A673 (cell line): Measurements from ENCODE around the gene EIF1. TPM values are rescaled to one million over a fixed set of nuclear protein-coding genes. Genes with fewer than 3 reads are reported as not detected.
"Not testable (repeated sequence)": the region's sequence is repeated elsewhere in the genome, so short reads cannot be mapped to it uniquely, and the experiment has no call there.

Experiments used
- Bru-seq: library from RNA; stranded (reverse); fragments of 400-500 nt; gene quantifications from one replicate; lab custom pipeline; 2021; lab: Mats Ljungman, UMichigan
- BruChase-seq, 2 experiments: library from RNA; stranded (reverse); fragments of 400-500 nt; gene quantifications; one replicate each; lab custom pipeline; 2021; lab: Mats Ljungman, UMichigan
- BruUV-seq: library from RNA; stranded (reverse); fragments of 400-500 nt; replicated peaks from 2 replicates; lab custom pipeline; 2021; lab: Mats Ljungman, UMichigan
- CTCF ChIA-PET: fragments of 300-600 bp; sonication (Branson Sonifier 250); formaldehyde crosslinking; loops from one replicate; lab custom pipeline; 2022; ENCODE audit warnings: antibody characterized with exemption; lab: Charles Lee
- POLR2A ChIA-PET: fragments of 300-600 bp; sonication (Branson Sonifier 250); formaldehyde crosslinking; loops from one replicate; lab custom pipeline; 2022; ENCODE audit warnings: antibody characterized with exemption; ENCODE audit not compliant: low non-redundant PET; lab: Charles Lee
- DNase-seq: peaks from one replicate; pipeline ENCODE4 v3.0.0-alpha.2; 2015; ENCODE audit warnings: low spot score
- H3K27ac ChIP-seq: fragments of 200-600 bp; sonication (generic); 2 replicates; pipeline ENCODE4 v1.5.1; 2016; ENCODE audit warnings: mixed run types, low read depth, mild to moderate bottlenecking, mixed read lengths, antibody characterized with exemption, low read length; ENCODE audit not compliant: poor library complexity, severe bottlenecking
- H3K27me3 ChIP-seq: fragments of 200-600 bp; sonication (generic); replicated peaks from 2 replicates; pipeline ENCODE4 v1.6.1; 2017; ENCODE audit warnings: mixed run types, low read depth, mild to moderate bottlenecking, mixed read lengths, antibody characterized with exemption, low read length; ENCODE audit not compliant: insufficient read depth, poor library complexity
- H3K36me3 ChIP-seq: fragments of 200-600 bp; sonication (generic); 2 replicates; pipeline ENCODE4 v1.6.1; 2016; ENCODE audit warnings: mixed run types, mild to moderate bottlenecking, mixed read lengths, antibody characterized with exemption, low read length; ENCODE audit not compliant: insufficient read depth, poor library complexity, severe bottlenecking
- H3K4me1 ChIP-seq: fragments of 200-600 bp; sonication (generic); 2 replicates; pipeline ENCODE4 v1.6.1; 2017; ENCODE audit warnings: mixed run types, mild to moderate bottlenecking, mixed read lengths, antibody characterized with exemption, low read length; ENCODE audit not compliant: insufficient read depth, poor library complexity, severe bottlenecking
- H3K4me3 ChIP-seq: fragments of 200-600 bp; sonication (generic); 2 replicates; pipeline ENCODE4 v1.5.1; 2016; ENCODE audit warnings: low read depth, mixed run types, mild to moderate bottlenecking, mixed read lengths, low read length; ENCODE audit not compliant: poor library complexity, severe bottlenecking
- H3K9me3 ChIP-seq: fragments of 200-600 bp; sonication (generic); 2 replicates; pipeline ENCODE4 v1.6.1; 2016; ENCODE audit warnings: mixed run types, low read depth, mild to moderate bottlenecking, mixed read lengths, antibody characterized with exemption, low read length; ENCODE audit not compliant: poor library complexity, severe bottlenecking
- CTCF ChIP-seq: fragments of 300-800, 200-600 bp; sonication (generic); conservative IDR thresholded peaks from 2 replicates; pipeline ENCODE4 v1.5.1; 2017; ENCODE audit warnings: low read depth, mild to moderate bottlenecking, antibody characterized with exemption, low read length, moderate library complexity, mixed read lengths
- EZH2 ChIP-seq: fragments of 200-600 bp; sonication (generic); IDR thresholded peaks from 2 replicates; pipeline ENCODE4 v1.6.1; 2017; ENCODE audit warnings: borderline replicate concordance, low read depth, mild to moderate bottlenecking, mixed read lengths, antibody characterized with exemption, low read length; ENCODE audit not compliant: poor library complexity, severe bottlenecking
- intact Hi-C: fragments of 100-400 bp; cut with micrococcal nuclease; formaldehyde crosslinking; loops from one replicate; pipeline ENCODE4 v1.10.0; 2022; ENCODE audit not compliant: unreplicated experiment
- long read RNA-seq: library from polyadenylated mRNA; stranded (forward); transcript quantifications from one replicate; pipeline ENCODE4 v2.0.0, GENCODE V29; 2022
- total RNA-seq: library from RNA; stranded (reverse); gene quantifications from 2 replicates; pipeline ENCODE4 v1.2.3, GENCODE V29; 2021

EIF1 gene
- total RNA-seq, result 504 and 524 TPM in 2 replicates
- Bru-seq, nascent RNA, result percentile 99 among the genes with signal in this experiment
- percentile 100 among the genes with signal in this experiment for BruChase-seq, experiment 1, labeled RNA remaining after a 2-hour chase
- percentile 100 among the genes with signal in this experiment for BruChase-seq, experiment 2, labeled RNA remaining after a 6-hour chase
- long read RNA-seq, transcript EIF1-203 (4 exons, 2,330 nt), result major isoform, 310 of 337 reads
- long read RNA-seq, partial matches to known transcripts, result 11 of 337 reads
- long read RNA-seq, other reads (novel, unspliced or antisense), result 11 of 337 reads

- intact Hi-C loops, result no loop called here
- no TSS peak for BruUV-seq
- peak; percentile 98 for DNase-seq
Observed at GRCh38 chr17:41688641-41689496, at the start of gene EIF1. EIF1 (plus strand) TSS chr17:41688885; CDS start chr17:41689039, 154 bp downstream.

GRCh38 chr17:41638941-41639340, 49.7 kb upstream of the EIF1 start:
- Histone ChIP-seq H3K4me1 (peaks cover 15% of the 10 kb centered on the region), H3K36me3 (no peaks in the 10 kb centered on the region), H3K4me3 (no peak overlapping the region), H3K9me3 (no peaks in the 10 kb centered on the region), H3K27ac (no peak overlapping the region), H3K27me3 (no peaks in the 10 kb centered on the region)
- DNase-seq, result no peak
- intact Hi-C loops, result no loop called here
- BruUV-seq, result no TSS peak
- ChIA-PET POLR2A (interaction anchor here (0.6 kb wide), 1 partner anchor 20 kb away, joined by 4 read pairs; no protein-coding TSS in a partner anchor), CTCF (no interaction called here)
- TF ChIP-seq CTCF, result no peak

More at GRCh38 chr17:41688641-41689496, at the start of gene EIF1:
- ChIA-PET CTCF (interaction anchor here (0.7 to 1.1 kb wide), 2 partner anchors 10 to 26 kb away, joined by 5 to 7 read pairs; no protein-coding TSS in a partner anchor), POLR2A (interaction anchor here (0.6 to 1.0 kb wide), 12 partner anchors 10 to 1470 kb away, joined by 3 to 13 read pairs (median 4); partner anchors contain the start of genes SMARCE1 and WIPF2)
- Histone ChIP-seq H3K4me1 (peaks cover 13% of the 10 kb centered on the region), H3K4me3 (peak within 1 kb of the TSS; percentile 86), H3K27me3 (no peaks in the 10 kb centered on the region), H3K27ac (peak within 1 kb of the TSS; percentile 100), H3K9me3 (no peaks in the 10 kb centered on the region), H3K36me3 (peaks cover 41% of the 10 kb centered on the region)
- TF ChIP-seq EZH2, result no peak

- peaks cover 10% of the 10 kb centered on the region for H3K4me1 ChIP-seq
- H3K36me3 ChIP-seq, result no peaks in the 10 kb centered on the region
- no TSS peak for BruUV-seq
- no peaks in the 10 kb centered on the region for H3K9me3 ChIP-seq
- H3K4me3 ChIP-seq, result no peak overlapping the region
- no peak for DNase-seq
- CTCF ChIA-PET, result interaction anchor here (1.2 kb wide), 1 partner anchor 91 kb away, joined by 4 read pairs; no protein-coding TSS in a partner anchor
- no peaks in the 10 kb centered on the region for H3K27me3 ChIP-seq
- H3K27ac ChIP-seq, result no peak overlapping the region
- TF ChIP-seq CTCF (no peak), EZH2 (no peak)
- POLR2A ChIA-PET, result interaction anchor here (0.6 kb wide), 1 partner anchor 21 kb away, joined by 4 read pairs; no protein-coding TSS in a partner anchor
- intact Hi-C loops, result no loop called here
Observed at GRCh38 chr17:41639492-41640473, 48.9 kb upstream of the EIF1 start.

GRCh38 chr17:41640596-41640995, 48.1 kb upstream of the EIF1 start:
- intact Hi-C loops, POLR2A ChIA-PET, H3K27ac ChIP-seq, H3K9me3 ChIP-seq, H3K4me1 ChIP-seq, BruUV-seq, H3K27me3 ChIP-seq, H3K36me3 ChIP-seq, DNase-seq, H3K4me3 ChIP-seq: not testable (repeated sequence)
- CTCF ChIA-PET, result interaction anchor here (1.2 kb wide), 1 partner anchor 92 kb away, joined by 4 read pairs; no protein-coding TSS in a partner anchor
